Measurements from ENCODE around the gene FRS3.

FRS3 gene

DNA sequence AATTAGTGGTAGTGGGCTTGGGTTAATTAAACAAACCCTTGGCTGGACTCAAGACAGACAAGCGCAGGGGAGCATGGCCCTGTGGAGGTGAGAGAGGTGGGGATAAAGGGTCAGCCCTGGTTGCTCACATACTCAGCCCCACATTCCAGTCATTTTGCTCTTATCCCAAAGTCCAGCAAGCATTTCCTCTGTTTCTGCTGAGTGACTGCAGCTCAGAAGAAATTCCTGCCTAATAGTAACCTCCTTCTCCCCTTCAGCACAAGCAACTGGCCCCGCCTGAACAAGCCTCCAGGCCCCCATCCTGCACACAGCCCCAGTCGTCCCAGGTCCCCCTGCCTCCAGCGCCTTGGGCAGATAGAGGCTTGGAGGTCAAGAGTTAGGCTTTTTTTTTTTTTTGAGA lies 40.7 kb downstream of the FRS3 start:
- DNase-seq, result no peak

DNA sequence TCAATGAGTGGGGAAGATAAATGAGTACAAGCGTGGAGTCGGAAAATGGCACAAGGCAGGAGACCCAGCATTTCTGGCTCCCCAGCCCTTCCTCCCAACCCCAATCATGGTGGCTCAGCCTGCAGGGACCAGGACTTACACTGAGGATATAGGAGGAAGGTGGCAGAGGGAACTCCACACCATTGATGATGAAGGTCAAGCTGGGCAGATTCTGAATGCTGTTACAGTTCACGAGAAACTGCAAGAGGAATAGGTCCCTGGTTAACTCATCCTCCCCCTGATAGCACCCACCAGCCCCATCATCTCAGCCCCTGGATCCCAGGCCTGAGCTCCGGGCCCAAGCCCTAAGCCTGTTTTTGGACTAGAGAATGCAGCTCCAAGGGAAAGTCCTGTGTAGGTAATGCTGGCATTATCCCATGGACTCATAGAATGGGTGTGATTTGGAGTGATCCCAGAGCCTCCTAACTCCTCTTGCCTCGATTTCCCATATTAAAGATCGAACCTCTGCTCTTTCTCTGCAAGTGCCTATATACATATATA lies 42.0 kb downstream of the FRS3 start:
- DNase-seq, result no peak

DNA sequence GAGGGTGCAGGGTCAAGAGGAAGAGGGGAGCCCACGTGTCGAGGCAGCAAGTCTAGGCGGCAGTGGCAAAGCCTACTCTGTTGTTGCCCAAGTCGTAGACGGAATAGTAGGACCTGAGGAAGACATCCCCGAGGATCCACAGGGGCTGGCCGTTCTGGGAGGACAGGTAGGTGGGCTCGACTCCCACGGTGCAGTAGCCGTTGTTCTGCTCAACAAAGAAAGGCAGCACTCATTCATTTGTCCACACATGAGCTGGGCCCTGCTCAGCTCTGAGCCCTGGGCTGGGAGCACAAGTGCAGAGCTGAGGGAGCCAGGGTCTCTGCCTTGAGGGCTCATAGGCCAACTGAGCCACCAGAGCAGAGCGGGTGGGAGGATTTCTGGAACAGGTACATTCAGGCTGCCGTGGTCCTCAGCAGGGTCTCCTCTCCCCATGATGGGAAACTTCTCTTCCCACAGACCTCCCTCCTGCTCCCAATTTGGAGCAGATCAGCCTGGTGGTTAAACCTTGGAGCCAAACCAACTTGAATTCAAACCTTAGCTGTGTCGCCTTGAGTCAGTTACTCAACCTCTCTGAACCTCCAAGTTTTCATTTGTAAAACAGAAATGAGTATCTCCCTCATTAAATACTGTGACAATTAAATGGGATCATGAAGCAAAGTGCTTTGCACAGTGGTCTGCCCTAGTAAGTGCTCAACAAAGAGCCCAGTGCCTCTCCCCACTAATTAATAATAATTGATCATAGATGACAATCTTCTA lies 42.7 kb downstream of the FRS3 start:
- DNase-seq, result no peak

DNA sequence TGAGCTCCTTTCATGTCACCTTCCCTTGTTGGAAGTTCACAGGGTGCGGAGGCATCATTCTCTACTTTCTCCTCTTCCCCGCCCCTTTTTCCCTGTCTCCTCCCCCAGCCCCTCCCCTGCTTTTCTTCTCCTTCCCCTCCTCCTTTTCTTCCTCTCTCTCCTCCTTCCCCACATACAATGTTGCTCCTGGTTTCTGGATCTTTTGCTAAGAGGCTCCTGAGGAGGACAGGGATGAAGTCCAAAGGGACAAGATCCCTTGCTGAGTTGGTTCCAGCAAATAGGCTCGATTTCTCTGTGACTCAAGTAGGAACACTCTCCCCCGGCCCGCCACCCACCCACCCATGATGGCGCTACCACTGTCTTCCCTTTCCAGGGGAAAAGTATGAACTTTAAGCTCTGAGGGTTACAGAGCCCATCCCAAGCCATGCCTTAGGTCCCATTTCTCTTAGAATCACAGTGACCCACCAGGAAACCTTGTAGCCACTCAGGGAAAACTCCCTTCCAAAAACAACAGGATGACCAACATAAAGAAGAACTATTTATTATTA lies 43.4 kb downstream of the FRS3 start:
- no peak for DNase-seq

DNA sequence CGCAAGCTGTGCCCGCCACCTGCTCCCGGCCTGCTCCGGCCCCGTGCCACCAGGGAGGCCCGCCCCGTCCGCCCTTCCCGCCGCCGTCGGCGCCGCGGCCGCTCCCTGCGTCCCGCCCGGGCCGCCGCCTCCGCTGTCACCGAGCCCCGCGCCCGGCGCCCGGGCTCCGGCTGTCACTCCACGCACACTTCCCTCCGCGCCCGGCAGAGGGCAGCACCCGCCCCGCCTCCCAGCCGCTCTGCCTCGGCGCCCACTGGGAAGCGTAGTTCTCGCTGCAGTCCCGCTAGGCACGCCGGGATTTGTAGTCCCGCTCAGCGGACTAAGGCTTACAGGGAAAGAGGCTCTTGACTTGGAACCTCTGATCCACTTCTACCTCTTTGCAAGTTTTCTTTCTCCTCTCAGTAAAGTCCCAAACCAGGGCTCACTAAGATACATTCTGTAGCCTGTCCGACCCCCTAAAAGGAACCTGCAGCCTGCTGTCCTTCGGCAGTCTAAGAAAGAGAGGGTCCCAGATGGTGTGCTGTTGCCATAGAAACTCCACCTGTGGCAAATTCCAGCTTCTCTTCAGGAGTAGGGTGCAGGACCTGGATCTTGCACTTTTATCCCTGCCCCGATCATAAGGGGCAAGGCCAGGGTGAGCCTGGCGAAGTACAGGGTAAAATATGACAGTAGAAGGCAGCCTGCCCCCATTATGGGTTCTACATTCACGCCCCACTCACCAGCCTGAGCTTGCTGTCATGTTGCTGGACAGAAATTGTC lies 44.1 kb downstream of the FRS3 start, which contains the start of gene TFEB:
TSS of gene TFEB (minus strand) at position 182 of the 759 bp plus-strand sequence. CDS start 44,395 bp downstream, outside the sequence.
- peak; percentile 92 for DNase-seq

DNA sequence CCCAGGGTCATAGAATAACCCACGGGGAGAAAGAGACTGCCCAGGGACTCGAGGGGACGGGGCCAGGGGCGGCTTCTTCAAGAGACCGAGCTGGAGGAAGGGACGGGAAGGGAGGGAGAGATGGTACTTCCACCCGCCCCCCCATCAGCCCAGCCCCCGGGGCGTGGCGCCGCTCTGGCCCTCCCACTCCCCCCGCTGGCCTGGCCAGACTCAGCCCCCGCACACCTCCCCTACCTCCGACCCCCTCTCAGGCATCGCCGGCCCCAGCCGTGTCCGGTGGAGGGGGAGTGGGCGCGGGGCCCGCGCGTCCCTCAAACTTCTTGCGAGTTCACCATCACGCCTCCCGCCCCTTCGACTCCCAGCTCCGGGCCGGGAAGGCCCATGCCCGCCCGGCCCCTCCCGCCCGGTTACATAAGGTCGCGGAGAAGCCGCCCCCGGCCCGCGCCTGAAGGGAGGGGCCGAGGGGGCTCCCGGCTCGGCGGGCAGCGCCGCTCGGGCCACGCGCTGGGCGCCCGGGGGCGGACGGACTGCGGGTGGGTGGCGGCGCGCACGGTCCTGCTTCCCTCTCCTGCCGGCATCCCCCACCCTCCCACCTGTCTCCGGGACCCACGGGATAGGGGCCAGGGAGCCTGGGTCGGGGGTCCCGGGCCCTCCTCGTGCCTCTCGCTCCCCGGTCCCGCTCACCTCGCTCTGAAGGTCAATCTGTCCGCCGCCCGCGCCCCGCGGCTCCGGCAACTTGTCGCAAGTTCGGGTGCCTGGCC lies 44.9 kb downstream of the FRS3 start:
- DNase-seq, result peak; percentile 62

DNA sequence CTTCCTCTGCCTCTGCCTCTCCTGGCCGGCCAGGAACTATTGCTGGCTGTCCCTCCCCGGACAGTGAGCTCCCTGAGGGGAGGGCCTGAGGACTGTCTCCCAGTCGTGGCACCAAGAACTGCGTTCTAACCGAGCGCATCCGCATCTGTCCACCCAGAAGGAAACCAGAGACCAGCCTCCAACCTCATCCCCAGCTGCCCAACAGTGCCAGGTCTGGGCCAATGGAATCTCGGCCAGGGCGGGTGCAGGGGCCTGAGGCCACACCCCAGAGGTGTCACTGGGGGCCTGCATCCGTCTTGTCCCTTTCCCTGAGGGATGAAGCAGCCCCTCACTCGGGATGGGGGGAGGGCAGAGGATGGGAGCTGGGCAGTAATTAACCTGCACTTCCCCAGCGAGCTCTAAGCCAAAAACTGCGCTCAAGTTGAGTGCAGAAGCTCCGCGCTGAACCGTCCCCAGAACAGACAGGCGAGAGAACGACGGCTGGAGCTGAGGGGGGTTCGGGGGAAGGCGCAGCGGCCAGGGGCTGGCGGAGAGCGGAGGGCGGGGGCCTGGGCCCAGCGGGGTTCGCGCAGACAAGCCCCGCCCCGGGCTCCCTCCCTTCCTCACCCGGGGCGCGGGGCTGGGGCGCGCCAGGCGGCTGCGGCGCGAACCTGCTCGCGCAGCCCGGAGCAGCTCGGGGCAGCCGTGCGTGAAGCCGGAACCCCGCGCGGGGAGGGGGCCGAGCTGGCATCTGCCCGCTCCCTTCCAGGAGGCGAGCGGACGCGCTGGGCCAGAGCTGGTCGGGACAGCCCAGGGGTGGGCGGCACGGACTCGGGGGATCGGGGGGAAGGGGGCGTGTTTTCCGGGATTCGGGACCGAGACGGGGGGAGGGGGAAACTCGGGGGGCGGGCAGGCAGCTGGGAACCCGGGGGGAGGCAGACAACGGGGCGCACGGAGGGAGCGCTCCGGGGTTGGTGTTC lies 45.7 kb downstream of the FRS3 start:
- peak; percentile 60 for DNase-seq

DNA sequence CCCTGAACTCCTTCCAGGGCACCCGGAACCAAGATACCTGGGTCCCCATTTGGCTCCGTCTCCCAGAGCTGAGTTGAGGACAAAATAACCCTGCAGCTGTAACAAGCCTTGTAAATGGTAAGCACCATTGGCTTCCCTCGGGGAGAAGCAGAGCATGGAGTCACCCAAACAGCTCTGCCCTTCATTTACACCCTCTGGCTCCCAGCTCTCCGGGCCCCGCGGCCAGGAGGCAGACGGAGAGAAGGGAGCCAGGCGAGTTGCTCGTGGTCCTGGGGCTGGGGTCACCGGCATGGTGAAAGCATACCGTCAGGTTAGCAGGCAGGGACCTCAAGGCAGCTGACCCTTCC lies 46.4 kb downstream of the FRS3 start:
- DNase-seq, result no peak

DNA sequence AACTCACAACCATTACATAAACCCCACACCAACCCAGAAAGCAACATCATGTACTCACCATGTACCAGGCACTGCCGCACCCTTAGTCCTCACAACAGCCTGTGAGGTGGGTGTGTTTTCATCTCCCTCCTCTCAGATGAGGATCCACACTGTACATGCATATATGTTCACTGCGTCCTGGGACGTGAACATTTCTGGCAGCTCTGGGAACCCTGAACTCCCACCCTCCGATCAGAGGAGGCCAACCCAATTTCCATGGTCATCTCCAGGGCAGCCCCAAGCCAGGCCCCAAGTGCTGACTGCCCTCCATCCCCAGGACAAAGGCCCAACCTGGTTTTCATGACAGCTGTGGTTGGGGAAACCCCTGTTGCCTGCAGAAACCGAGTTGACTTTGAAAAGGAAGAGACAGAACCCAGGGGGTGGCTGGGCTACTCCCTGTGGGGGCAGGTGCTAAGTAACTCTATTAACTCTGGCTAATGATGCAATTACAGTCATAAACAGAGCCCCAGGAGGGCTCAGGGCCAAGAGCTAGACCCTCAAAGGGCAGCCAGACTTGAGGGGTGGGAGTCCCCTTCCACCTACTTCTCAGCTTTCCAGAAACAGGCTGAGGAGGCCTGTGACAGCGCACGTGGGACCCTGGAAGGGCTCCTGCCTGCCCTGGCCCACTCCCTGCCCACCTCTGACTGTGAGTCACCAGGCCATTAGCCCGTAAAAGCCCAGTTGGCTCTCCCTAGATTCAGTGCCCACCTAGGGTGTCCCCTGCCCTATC lies 46.9 kb downstream of the FRS3 start:
- peak; percentile 54 for DNase-seq

DNA sequence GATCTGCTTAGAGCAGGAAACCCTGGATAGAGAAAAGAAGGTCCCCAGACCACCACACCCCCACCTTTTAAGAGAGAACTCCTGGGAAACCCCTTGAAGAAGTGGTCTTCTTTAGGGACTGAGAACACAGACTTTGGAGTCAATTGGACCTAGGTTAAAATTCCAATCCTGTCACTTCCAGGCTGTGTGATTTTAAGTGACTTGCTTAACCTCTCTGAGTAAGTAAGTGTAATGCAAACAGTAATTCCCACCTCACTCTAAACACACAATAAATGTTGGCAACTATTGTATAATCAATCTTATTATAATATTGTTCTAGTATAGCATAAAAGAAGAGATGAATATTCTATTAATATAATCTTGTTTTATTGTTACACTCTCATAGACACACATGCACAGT lies 47.6 kb downstream of the FRS3 start:
- no peak for DNase-seq

DNA sequence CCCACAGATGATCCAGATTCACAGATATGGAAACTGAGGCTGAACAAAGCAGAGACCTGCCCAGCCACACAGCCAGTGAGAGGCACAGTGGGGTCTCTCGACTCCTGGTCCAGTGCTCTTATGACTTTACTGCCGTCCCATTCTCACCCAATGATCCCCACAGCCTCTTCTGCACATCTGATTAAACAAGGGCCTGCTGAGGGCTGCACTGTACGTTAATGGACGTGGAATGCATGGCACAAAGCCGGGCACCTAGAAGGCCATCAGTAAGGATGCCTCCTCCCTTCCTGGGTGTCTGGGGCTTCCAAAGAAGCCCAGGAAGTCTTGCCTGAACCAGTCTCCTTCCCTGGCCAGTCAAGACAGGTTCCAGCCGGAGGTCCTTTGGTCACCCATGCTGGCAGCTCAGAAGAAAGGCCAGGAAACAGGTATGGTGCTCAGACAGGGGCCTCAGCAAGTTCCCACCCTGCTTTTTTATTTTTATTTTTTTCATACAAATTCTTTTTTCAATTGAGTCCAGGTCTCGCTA lies 48.1 kb downstream of the FRS3 start:
- DNase-seq, result no peak

DNA sequence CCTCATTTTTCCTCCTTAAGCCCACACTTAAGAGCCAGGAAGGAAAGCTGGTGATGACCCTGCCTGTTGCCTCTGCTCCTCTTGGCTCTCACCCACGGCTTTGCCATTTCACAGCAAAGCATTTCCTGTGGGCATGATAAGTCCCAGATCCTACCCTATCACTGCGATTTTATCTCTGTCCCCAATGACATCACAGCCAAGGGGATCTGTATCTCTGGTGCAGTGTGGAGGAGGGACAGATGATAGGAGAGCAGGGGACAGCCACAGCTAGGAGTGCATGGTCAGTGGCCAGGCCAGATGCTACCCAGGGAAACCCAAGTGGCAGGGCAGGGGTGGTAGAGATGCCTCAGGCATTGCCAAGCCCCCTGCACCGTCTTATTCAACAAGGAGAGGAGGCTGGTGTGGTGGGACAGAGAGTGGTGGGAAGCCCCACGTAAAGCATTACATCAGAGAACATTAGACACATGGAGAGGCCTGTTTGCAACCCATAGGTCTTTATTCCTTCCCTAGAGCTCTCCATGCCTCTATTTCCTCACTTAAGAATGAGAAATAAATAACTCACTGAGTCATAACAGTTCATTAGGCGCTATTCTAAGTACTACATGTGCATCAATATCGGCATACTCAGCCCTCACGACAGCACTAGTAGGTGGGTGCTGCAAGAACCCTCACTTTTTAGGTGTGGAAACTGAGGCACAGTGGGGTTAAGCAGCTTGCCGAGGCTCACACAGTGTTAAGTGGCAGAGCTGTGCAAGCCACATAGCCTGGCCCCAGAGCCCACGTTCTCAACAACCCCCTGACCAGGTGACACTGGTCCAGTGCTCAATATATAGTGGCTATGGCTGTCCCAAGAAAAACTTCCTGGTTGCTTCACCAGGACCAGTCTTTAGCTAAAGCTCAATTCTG lies 48.9 kb downstream of the FRS3 start:
- no peak for DNase-seq

DNA sequence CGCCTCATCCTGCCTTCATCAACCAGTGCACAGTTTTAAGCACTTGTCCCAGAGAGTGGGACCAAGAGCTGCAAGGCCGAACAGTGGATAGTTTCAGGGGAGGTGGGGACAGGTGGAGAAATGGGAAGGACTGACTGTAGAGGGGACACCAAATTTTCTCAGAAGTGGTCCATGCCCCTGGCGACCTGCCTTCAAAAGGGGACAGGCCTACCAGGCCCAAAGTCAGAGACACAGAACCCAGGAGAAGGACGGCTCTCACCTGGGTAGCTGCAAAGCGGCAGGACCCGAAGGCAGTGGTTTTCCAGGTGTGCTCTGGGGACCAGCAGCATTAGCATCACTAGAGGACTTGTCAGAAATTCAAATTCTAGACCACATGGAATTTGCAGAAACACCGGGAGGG lies 50.1 kb downstream of the FRS3 start:
- DNase-seq, result no peak

DNA sequence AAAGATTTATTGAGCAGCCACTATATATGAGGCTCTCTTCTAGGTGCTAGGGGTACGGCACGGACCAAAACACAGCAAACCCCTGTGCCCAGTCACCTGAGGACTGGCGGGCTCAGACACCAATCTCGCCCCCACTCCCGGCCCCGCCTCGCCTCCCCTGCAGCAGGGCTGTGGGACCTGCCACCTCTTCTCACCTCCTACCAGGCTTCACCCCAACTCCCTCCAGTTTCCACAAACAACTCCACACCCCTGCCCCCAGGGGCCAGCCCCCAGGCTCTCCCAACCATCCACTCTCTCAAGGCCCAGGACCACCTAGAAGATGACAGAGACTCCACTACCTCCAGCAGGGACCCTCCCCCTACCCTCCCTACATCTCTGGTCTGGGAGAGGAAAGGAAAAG lies 50.7 kb downstream of the FRS3 start:
- DNase-seq, result no peak

DNA sequence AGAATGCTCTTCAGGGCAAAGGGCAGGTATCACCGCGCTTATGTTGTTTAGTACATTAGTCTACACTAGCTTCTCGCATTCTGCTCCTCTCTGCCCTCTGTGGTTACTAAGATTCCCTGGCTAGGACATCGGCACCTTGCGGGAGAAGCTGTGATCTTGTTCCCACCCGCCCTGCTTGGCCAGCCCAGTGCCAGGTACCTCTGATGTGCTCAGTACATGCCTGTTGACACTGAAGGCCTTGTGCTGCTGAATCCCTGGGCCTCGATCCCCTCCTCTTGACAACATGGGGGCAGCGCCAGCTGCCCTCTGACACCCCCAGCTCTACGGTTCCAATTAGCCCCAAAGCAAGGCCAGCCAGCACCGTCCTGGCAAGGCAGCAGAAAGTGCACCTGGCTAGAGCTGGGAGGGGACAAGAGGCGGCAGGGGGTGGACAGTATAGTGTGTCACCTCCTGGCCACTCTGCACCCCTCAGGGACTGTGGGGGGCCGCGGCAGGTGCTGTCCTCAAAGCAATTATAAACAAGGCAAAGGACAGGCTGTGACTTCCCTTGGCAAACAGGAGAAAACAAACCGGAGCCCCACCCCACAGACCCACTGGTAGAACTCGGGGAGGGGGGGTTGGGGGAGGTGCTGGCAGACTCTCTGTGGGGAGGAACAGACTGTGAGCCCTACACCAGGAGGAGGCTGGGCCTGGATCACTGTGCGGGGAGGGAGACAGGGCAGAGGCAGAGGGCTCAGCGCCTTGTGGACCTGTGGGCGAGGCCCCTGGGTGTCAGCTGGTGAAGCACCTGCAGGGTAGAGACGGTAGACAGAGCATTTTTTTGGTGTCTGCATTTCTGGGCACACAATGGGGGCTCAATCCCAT lies 51.4 kb downstream of the FRS3 start:
- no peak for DNase-seq

DNA sequence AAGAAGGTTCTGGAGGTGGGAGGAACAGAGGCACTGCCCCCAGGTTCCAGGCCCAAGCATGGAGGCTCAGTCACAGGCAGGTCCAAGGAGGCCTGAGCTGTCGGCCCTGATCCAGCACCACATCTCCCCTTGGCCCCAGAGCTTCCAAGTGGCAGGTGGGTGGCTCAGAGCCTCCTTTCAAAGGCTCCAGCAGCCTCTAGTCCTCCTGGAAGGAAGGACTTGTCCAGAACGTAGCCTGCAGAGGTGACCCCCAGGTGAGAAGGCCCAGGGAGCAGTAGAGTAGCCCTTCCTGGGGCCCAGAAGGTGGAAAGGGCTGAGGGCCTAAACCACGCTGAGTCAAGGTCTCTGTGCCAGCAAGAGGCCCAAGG lies 52.0 kb downstream of the FRS3 start:
- no peak for DNase-seq

DNA sequence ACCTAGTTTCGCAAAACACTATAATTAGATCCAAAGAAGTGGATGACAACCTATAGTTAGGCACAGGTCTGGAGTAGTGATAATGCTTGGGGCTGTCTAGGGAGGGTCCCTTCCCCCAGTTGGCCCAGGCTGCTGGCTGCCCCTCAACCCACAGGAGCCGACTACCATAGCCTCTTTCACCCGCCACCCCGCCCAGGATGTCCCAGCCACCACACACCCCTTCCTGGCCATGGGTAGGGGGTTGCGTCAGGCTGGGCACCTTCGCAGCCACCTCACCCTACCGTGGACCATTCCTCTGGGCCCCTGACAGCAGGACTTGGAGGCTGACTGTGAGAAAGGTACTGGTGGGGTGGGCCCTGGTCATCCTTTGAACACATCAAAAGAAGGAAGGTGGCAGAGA lies 52.8 kb downstream of the FRS3 start:
- no peak for DNase-seq

DNA sequence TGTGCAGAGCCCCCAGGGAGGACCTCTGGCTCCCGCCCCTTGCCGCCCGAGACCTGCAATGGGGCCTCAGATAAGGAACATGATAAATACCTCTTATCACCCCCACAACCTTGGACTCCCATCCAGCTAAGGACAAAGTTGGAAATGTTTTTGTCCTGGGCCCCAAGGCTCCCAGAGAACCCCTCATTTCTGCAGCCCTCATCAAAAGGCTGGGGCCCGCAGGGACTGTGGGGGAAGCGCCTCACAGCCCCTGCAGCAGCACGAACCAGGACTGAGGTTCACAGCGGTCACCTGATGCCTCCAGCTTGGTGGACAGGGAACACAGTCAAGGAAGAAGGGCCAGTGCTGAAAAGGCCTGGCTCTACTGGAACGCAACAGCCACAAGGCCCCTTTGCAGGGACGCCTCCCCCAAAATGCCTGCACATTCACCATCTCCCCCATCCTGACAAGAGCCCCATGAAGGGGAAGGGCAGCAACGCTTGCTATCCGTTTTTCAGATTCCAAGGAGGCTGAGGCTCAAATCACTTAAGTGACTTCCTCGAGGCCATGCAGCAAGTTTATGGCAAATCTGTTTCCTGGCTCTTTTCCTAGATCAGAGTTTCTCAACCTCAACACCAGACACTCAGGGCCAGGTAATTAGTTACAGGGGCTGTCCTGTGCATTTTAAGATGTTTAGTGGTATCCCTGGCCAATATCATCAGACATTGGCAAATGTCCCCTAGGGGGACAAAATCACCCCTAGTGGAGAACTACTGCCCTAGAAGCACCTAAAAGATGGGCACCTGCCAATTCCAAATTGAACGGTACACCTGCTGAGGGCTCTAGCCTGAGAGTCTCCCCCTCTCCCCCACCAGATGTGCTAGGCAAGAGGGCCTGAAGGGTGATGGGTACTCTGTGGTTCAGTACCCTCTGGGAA lies 54.9 kb downstream of the FRS3 start:
- no peak for DNase-seq

Data from effector CD4-positive, alpha-beta T cell (primary cell).